Endothelial cell of umbilical vein (primary cell): ENCODE data around the gene NPAS1.

Experiments
- CTCF ChIP-seq, 2 donors: IDR thresholded peaks; 1 replicate in 1 of 2; 2 replicates in 1 of 2; pipeline ENCODE4 v1.5.1; 2011; ENCODE audit warnings: low read length in 2 of 2, mild to moderate bottlenecking in 2 of 2, moderate library complexity in 2 of 2, control low read depth in 1 of 2, inconsistent platforms in 1 of 2, low read depth in 1 of 2; ENCODE audit not compliant: insufficient read depth in 1 of 2; ENCODE audit errors: extremely low read depth in 1 of 2
- EZH2 ChIP-seq: IDR thresholded peaks from 2 replicates; pipeline ENCODE4 v1.6.1; 2012; ENCODE audit warnings: borderline replicate concordance, low read depth, mild to moderate bottlenecking, moderate library complexity, low read length, inconsistent platforms; ENCODE audit not compliant: severe bottlenecking
- MAX ChIP-seq: IDR thresholded peaks from 2 replicates; pipeline ENCODE4 v1.6.1; 2011; ENCODE audit not compliant: insufficient read depth, insufficient read length
- MYC ChIP-seq: IDR thresholded peaks from one replicate; pipeline ENCODE4 v1.6.1; 2011; ENCODE audit warnings: mild to moderate bottlenecking, low read depth, low read length
- POLR2A ChIP-seq: IDR thresholded peaks from 2 replicates; pipeline ENCODE4 v1.6.1; 2012; ENCODE audit warnings: low read depth, mild to moderate bottlenecking, control low read depth, low read length
- POLR2AphosphoS5 ChIP-seq: IDR thresholded peaks from 2 replicates; pipeline ENCODE4 v1.6.1; 2012; ENCODE audit warnings: low read depth, mild to moderate bottlenecking, control low read depth, low read length, moderate library complexity; ENCODE audit not compliant: insufficient read depth

GRCh38 chr19:47070756-47071155 is 51.1 kb downstream of the NPAS1 start:
- TF ChIP-seq CTCF (IDR thresholded peaks at IDR 0.05; ENCODE audit: extremely low read depth in 1 of 2, insufficient read depth in 1 of 2, low read depth in 1 of 2, low read length in 2 of 2) (no peak), POLR2A (no peak), EZH2 (no peak), POLR2AphosphoS5 (no peak), MAX (no peak), MYC (no peak)
